ENCODE results near the gene JAM3.

Gene JAM3

DNA sequence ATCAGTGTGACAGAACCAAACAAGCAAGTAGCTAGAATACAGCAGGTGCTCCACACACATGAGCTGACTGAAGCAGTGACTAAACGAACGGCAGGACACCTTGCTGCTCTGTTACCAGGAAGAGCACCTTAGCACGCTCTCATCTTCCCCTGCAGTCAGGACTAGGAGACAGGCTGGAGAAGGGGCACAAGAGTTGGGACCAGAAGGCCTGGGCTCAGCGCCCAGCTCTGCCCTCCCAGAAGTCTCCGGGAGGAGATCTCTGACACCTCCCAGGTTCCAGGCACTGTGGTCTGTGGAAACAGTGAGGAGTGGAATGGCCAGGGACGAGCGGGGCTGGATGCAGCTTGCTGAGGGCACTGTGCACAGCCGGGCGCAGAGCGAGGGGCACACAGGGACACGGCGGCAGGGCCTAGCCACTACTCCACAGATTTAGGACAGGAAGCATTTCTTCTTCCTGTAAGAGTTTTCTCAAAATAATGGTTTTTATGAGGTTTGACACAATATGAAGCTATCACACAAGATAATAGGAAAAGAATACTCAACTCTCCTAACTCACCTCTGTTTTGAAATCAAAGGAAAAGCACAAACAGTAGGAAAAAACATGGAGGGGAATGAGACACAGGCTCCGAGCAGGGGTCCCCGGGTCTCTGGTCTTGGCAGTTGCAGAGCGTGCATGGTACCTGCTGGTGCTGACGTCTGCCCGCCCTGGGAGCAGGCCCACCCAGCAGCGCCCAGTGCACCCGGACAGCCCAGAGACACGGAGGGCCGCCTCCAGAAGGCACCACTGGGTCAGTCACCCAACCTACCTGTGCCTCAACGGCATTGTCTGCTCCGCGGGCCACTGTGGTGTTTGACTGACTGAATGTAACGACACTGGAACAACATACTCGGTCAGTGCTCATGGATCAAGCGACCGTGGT, 87.3 kb downstream of the JAM3 start:
- no peaks in the 10 kb centered on the region; the same call in 1 of the 2 replicates for H4K20me1 ChIP-seq (ENCODE audit: control insufficient read depth, insufficient read depth, low read depth, low read length)
- H3K36me3 ChIP-seq (ENCODE audit: control insufficient read depth, low read length), result peaks cover 89% of the 10 kb centered on the region

DNA sequence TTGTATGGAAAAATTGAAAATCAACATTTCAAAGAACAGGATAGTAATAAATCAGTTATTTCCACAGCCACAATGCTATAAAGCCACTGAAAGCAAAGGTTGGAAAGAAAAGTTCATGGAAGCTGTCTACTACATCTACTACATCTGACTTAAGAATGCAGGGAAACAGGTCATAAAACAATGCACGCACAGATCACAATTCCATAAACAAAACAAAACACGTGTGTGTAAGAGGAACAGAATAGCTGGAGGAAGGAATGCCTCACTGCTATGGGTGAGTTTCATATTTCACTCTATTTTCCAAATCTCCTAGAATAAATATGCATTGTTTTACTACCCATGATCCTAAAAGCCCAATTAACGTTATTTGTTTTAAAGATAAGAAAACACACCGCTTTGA, 88.6 kb downstream of the JAM3 start:
- no peaks in the 10 kb centered on the region for H3K4me1 ChIP-seq (ENCODE audit: control insufficient read depth, low read length)
- no peaks in the 10 kb centered on the region for H3K79me2 ChIP-seq (ENCODE audit: control insufficient read depth, low read length)
- H3K27me3 ChIP-seq (ENCODE audit: control insufficient read depth, low read length), result no peaks in the 10 kb centered on the region
- H3K36me3 ChIP-seq (ENCODE audit: control insufficient read depth, low read length), result peaks cover 93% of the 10 kb centered on the region
- H3F3A ChIP-seq (ENCODE audit: control insufficient read depth, insufficient read depth), result no peaks in the 10 kb centered on the region
- no peaks in the 10 kb centered on the region; the same call in 1 of the 2 replicates for H4K20me1 ChIP-seq (ENCODE audit: control insufficient read depth, insufficient read depth, low read depth, low read length)
- H3K4me3 ChIP-seq (ENCODE audit: low read length), result no peak overlapping the region
- H3K9me3 ChIP-seq (ENCODE audit: control insufficient read depth, insufficient read depth, low read length), result no peaks in the 10 kb centered on the region
- H3K27ac ChIP-seq (ENCODE audit: low read depth, low read length), result no peak overlapping the region
- no peak overlapping the region for H3K4me2 ChIP-seq (ENCODE audit: low read length)
- TF ChIP-seq, protein P1, sequence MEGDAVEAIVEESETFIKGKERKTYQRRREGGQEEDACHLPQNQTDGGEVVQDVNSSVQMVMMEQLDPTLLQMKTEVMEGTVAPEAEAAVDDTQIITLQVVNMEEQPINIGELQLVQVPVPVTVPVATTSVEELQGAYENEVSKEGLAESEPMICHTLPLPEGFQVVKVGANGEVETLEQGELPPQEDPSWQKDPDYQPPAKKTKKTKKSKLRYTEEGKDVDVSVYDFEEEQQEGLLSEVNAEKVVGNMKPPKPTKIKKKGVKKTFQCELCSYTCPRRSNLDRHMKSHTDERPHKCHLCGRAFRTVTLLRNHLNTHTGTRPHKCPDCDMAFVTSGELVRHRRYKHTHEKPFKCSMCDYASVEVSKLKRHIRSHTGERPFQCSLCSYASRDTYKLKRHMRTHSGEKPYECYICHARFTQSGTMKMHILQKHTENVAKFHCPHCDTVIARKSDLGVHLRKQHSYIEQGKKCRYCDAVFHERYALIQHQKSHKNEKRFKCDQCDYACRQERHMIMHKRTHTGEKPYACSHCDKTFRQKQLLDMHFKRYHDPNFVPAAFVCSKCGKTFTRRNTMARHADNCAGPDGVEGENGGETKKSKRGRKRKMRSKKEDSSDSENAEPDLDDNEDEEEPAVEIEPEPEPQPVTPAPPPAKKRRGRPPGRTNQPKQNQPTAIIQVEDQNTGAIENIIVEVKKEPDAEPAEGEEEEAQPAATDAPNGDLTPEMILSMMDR (IDR thresholded peaks at IDR 0.05; ENCODE audit: low read depth, low read length, poor library complexity, severe bottlenecking), result no peak
- TF ChIP-seq EZH2phosphoT487 (IDR thresholded peaks at IDR 0.05; ENCODE audit: borderline replicate concordance, low read length), result no peak
- H3K9me2 ChIP-seq (replicated peaks; ENCODE audit: control insufficient read depth, low read length), result no peaks in the 10 kb centered on the region

More for the DNA sequence above, 87.3 kb downstream of the JAM3 start:
- no peaks in the 10 kb centered on the region for H3K9me3 ChIP-seq (ENCODE audit: control insufficient read depth, insufficient read depth, low read length)
- no peak overlapping the region for H3K4me2 ChIP-seq (ENCODE audit: low read length)
- H3K27ac ChIP-seq (ENCODE audit: low read depth, low read length), result no peak overlapping the region
- H3K9me2 ChIP-seq (replicated peaks; ENCODE audit: control insufficient read depth, low read length), result no peaks in the 10 kb centered on the region
- TF ChIP-seq, protein P1 (IDR thresholded peaks at IDR 0.05; ENCODE audit: low read depth, low read length, poor library complexity, severe bottlenecking), result no peak
- no peak for TF ChIP-seq EZH2phosphoT487 (IDR thresholded peaks at IDR 0.05; ENCODE audit: borderline replicate concordance, low read length)
- H3F3A ChIP-seq (ENCODE audit: control insufficient read depth, insufficient read depth), result no peaks in the 10 kb centered on the region
- H3K27me3 ChIP-seq (ENCODE audit: control insufficient read depth, low read length), result no peaks in the 10 kb centered on the region
- no peaks in the 10 kb centered on the region for H3K4me1 ChIP-seq (ENCODE audit: control insufficient read depth, low read length)
- H3K79me2 ChIP-seq (ENCODE audit: control insufficient read depth, low read length), result no peaks in the 10 kb centered on the region
- no peak overlapping the region for H3K4me3 ChIP-seq (ENCODE audit: low read length)

DNA sequence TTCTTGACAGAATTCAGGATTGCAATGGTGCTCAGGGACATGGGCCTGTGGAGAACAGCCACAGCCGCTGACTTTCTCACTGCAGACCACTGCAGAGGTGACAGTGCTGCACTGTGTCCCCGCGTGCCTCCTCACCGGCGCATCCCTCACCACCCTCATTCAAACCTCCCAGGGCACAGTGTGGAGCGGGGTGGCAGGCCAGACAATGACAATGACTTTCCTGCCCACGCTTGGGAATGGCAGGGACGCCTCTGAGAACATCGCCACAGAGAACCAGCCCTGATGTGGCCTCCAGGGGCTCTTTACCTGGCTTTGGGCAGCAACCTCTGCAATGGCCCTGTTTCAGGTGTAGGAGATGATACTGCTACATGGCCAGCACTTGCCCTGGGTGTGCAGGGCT, 89.2 kb downstream of the JAM3 start:
- Histone ChIP-seq H3K79me2 (ENCODE audit: control insufficient read depth, low read length) (no peaks in the 10 kb centered on the region), H3F3A (ENCODE audit: control insufficient read depth, insufficient read depth) (no peaks in the 10 kb centered on the region), H3K27me3 (ENCODE audit: control insufficient read depth, low read length) (no peaks in the 10 kb centered on the region), H3K36me3 (ENCODE audit: control insufficient read depth, low read length) (peaks cover 93% of the 10 kb centered on the region), H3K4me3 (ENCODE audit: low read length) (no peak overlapping the region), H3K27ac (ENCODE audit: low read depth, low read length) (no peak overlapping the region), H4K20me1 (ENCODE audit: control insufficient read depth, insufficient read depth, low read depth, low read length) (no peaks in the 10 kb centered on the region; the same call in 1 of the 2 replicates), H3K9me2 (replicated peaks; ENCODE audit: control insufficient read depth, low read length) (no peaks in the 10 kb centered on the region), H3K4me2 (ENCODE audit: low read length) (no peak overlapping the region), H3K9me3 (ENCODE audit: control insufficient read depth, insufficient read depth, low read length) (no peaks in the 10 kb centered on the region), H3K4me1 (ENCODE audit: control insufficient read depth, low read length) (no peaks in the 10 kb centered on the region)
- TF ChIP-seq, protein P1 (IDR thresholded peaks at IDR 0.05; ENCODE audit: low read depth, low read length, poor library complexity, severe bottlenecking), result no peak
- TF ChIP-seq EZH2phosphoT487 (IDR thresholded peaks at IDR 0.05; ENCODE audit: borderline replicate concordance, low read length), result no peak

Measured in DOHH2 (cell line).